ENCODE results near the gene QSER1.

DNA sequence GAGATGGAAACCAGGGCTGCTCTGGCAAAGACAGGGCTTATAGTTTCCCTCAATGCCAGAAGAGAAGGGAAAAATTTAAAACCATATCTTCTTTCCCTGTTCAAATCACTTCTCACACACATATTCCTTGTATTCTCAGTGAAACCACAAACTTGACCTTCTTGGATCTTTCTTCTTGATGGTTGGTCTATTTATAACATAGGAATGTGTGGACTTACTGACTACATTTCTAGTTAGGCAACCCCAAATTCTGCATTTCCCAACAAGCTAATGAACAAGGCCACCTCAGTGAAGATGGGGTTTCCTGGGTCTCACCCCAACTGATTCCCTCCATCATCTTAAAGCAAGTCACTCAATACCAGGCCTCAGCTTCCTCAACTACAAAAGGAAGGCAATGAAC, 3.8 kb upstream of the QSER1 start:
- TF ChIP-seq, protein P1, sequence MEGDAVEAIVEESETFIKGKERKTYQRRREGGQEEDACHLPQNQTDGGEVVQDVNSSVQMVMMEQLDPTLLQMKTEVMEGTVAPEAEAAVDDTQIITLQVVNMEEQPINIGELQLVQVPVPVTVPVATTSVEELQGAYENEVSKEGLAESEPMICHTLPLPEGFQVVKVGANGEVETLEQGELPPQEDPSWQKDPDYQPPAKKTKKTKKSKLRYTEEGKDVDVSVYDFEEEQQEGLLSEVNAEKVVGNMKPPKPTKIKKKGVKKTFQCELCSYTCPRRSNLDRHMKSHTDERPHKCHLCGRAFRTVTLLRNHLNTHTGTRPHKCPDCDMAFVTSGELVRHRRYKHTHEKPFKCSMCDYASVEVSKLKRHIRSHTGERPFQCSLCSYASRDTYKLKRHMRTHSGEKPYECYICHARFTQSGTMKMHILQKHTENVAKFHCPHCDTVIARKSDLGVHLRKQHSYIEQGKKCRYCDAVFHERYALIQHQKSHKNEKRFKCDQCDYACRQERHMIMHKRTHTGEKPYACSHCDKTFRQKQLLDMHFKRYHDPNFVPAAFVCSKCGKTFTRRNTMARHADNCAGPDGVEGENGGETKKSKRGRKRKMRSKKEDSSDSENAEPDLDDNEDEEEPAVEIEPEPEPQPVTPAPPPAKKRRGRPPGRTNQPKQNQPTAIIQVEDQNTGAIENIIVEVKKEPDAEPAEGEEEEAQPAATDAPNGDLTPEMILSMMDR (IDR thresholded peaks at IDR 0.05; ENCODE audit: low read depth, low read length, poor library complexity, severe bottlenecking) = no peak
- no peak for TF ChIP-seq EZH2phosphoT487 (IDR thresholded peaks at IDR 0.05; ENCODE audit: borderline replicate concordance, low read length)
